Mesodermal cell (in vitro differentiated cells): ENCODE data around the gene PEAK1.

ENCODE experiments used
- H3K27ac ChIP-seq: 2 replicates; pipeline ENCODE4 v1.7.0; 2013; ENCODE audit warnings: mild to moderate bottlenecking, low read depth, low read length, moderate library complexity; ENCODE audit not compliant: severe bottlenecking
- H3K36me3 ChIP-seq: 2 replicates; pipeline ENCODE4 v1.7.1; 2013; ENCODE audit warnings: mild to moderate bottlenecking, low read length, moderate library complexity; ENCODE audit not compliant: control insufficient read depth, insufficient read depth
- H3K4me1 ChIP-seq: one replicate; pipeline ENCODE4 v1.7.1; 2013; ENCODE audit warnings: mild to moderate bottlenecking, low read length; ENCODE audit not compliant: insufficient read depth, control insufficient read depth, poor library complexity, severe bottlenecking
- H3K4me3 ChIP-seq: 2 replicates; pipeline ENCODE4 v1.7.0; 2013; ENCODE audit warnings: low read length, control low read depth, mild to moderate bottlenecking; ENCODE audit not compliant: insufficient read depth, poor library complexity, severe bottlenecking; ENCODE audit errors: extremely low read depth
- H3K9me3 ChIP-seq: 2 replicates; pipeline ENCODE4 v1.7.1; 2013; ENCODE audit warnings: mild to moderate bottlenecking, low read length, moderate library complexity; ENCODE audit not compliant: control insufficient read depth
- WGBS, 2 experiments: methylation state at CpG; one replicate each; pipeline ENCODE4 v1.1.5; 2013; ENCODE audit warnings: missing lambda C conversion rate in 2 of 2; ENCODE audit not compliant: insufficient coverage in 2 of 2; 5-methylcytosine and 5-hydroxymethylcytosine counted together

PEAK1 gene

GRCh38 chr15:77112838-77113504, 306.9 kb downstream of the PEAK1 start:
- H3K4me3 ChIP-seq, result no peak overlapping the region
- 69 to 91% methylated on average over 1 to 2 of the region's 2 CpGs for WGBS, 2 experiments
- no peaks in the 10 kb centered on the region for H3K9me3 ChIP-seq
- H3K27ac ChIP-seq, result no peak overlapping the region
- H3K4me1 ChIP-seq, result no peaks in the 10 kb centered on the region
- H3K36me3 ChIP-seq, result peaks cover 20% of the 10 kb centered on the region

- H3K27ac ChIP-seq, result no peak overlapping the region
- 100% methylated on average over 2 to 3 of the region's 3 CpGs for WGBS, 2 experiments
- H3K4me1 ChIP-seq, result no peaks in the 10 kb centered on the region
- H3K9me3 ChIP-seq, result no peaks in the 10 kb centered on the region
- no peak overlapping the region for H3K4me3 ChIP-seq
- peaks cover 20% of the 10 kb centered on the region for H3K36me3 ChIP-seq
Measured at GRCh38 chr15:77111789-77112188, 308.1 kb downstream of the PEAK1 start.

DNA sequence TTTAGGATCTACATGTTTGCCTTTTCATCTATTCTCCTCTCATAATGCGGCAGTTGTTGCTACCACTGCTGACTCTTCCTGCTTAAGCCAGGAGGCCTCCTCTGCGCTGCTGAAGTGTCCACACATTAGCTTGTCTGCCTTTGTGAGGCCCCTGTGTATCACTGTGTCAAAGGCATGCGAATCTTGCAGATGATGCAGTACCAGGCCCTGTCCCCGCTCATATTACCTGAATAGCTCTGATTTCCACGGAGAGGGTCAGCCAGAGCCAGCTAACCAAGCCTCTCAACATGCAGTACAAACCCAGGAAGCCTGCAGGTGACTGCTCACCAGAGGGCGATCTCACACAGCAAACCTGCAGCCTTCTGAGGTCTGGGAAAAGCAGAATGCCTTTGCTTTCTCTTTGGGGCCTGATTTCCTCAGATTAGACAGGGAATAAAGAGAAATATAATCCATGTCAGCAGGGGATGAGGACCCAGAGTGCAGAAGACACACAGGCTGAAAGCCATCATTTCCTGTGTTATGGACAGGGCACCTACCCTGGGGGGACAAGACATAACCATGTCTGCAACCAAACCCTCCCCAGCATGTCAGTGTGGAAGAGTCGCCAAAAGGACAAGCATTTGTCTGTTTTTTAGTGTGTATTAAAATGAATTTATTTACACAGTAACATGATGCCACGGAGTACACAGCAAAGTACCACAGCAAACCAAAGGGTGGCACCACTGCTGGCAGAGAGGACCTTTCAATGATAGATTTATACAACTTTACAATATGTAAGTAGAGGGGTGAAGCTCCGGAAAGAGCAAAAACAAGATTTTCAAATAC, 312.2 kb downstream of the PEAK1 start:
- Histone ChIP-seq H3K27ac (no peak overlapping the region), H3K4me3 (no peak overlapping the region), H3K4me1 (peaks cover 7% of the 10 kb centered on the region), H3K9me3 (no peaks in the 10 kb centered on the region), H3K36me3 (peaks cover 6% of the 10 kb centered on the region)
- 47% methylated on average over 6 of the region's 9 CpGs for WGBS, 2 experiments

GRCh38 chr15:77107068-77107467, 312.8 kb downstream of the PEAK1 start:
- Histone ChIP-seq H3K27ac (no peak overlapping the region), H3K4me3 (no peak overlapping the region), H3K9me3 (no peaks in the 10 kb centered on the region), H3K4me1 (peaks cover 7% of the 10 kb centered on the region), H3K36me3 (peaks cover 6% of the 10 kb centered on the region)
- WGBS, 2 experiments, result 100% methylated on average over 1 to 2 of the region's 2 CpGs

GRCh38 chr15:77104155-77104554, 315.7 kb downstream of the PEAK1 start:
- H3K4me3 ChIP-seq, result no peak overlapping the region
- H3K4me1 ChIP-seq, result peaks cover 7% of the 10 kb centered on the region
- H3K36me3 ChIP-seq, result no peaks in the 10 kb centered on the region
- no peaks in the 10 kb centered on the region for H3K9me3 ChIP-seq
- no peak overlapping the region for H3K27ac ChIP-seq
- 83 to 100% methylated on average over 1 of the region's 3 CpGs for WGBS, 2 experiments

- 92 to 98% methylated on average over 4 of the region's 4 CpGs for WGBS, 2 experiments
- H3K9me3 ChIP-seq, result no peaks in the 10 kb centered on the region
- no peak overlapping the region for H3K27ac ChIP-seq
- H3K4me3 ChIP-seq, result no peak overlapping the region
- peaks cover 6% of the 10 kb centered on the region for H3K4me1 ChIP-seq
- no peaks in the 10 kb centered on the region for H3K36me3 ChIP-seq
Measured at GRCh38 chr15:77099741-77100463, 320.0 kb downstream of the PEAK1 start.

DNA sequence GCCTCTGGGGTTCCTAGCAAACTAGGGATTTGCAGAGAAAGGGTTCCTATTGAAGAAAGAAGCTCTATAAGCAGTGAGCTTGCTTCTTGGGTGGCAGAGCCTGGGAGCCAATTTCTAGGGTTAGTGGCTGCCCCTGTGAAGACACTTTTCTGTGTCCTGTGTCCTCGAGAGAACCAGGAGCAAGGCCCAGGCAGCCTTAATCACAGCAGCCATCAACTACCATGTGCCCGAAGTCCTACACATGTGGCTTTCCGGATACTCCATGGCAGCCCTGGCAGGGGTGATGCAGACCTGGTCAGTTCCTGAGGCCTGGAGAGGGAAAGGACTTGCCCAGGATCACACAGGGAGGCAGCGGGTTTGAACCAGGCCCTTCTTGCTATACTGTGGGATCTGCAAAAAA, 321.3 kb downstream of the PEAK1 start:
- Histone ChIP-seq H3K9me3 (no peaks in the 10 kb centered on the region), H3K4me3 (no peak overlapping the region), H3K27ac (no peak overlapping the region), H3K4me1 (no peaks in the 10 kb centered on the region), H3K36me3 (no peaks in the 10 kb centered on the region)
- 86 to 94% methylated on average over 3 to 4 of the region's 4 CpGs for WGBS, 2 experiments

- no CpG with 5 or more reads among the region's 5 CpGs for WGBS, 2 experiments
Measured at GRCh38 chr15:77097921-77098320, 322.0 kb downstream of the PEAK1 start.

GRCh38 chr15:77097248-77097721, 322.6 kb downstream of the PEAK1 start:
- H3K36me3 ChIP-seq, result no peaks in the 10 kb centered on the region
- 83 to 92% methylated on average over 1 to 6 of the region's 7 CpGs for WGBS, 2 experiments
- H3K9me3 ChIP-seq, result no peaks in the 10 kb centered on the region
- H3K27ac ChIP-seq, result no peak overlapping the region
- H3K4me1 ChIP-seq, result no peaks in the 10 kb centered on the region
- H3K4me3 ChIP-seq, result no peak overlapping the region

More at GRCh38 chr15:77097921-77098320, 322.0 kb downstream of the PEAK1 start:
- Histone ChIP-seq H3K9me3 (no peaks in the 10 kb centered on the region), H3K4me1 (no peaks in the 10 kb centered on the region), H3K27ac (no peak overlapping the region), H3K4me3 (no peak overlapping the region), H3K36me3 (no peaks in the 10 kb centered on the region)

GRCh38 chr15:77096541-77096940, 323.4 kb downstream of the PEAK1 start:
- no peaks in the 10 kb centered on the region for H3K9me3 ChIP-seq

More at GRCh38 chr15:77096541-77096940, 323.4 kb downstream of the PEAK1 start:
- Histone ChIP-seq H3K27ac (no peak overlapping the region), H3K36me3 (no peaks in the 10 kb centered on the region), H3K4me1 (no peaks in the 10 kb centered on the region), H3K4me3 (no peak overlapping the region)
- WGBS, 2 experiments, result 88 to 95% methylated on average over 3 to 5 of the region's 7 CpGs
